Stimulated activated CD8-positive, alpha-beta memory T cell treated with anti-CD3 and anti-CD28 coated beads, Interleukin-2, amount 100 ng/mL, for 48 hours (primary cell): Measurements from ENCODE around the gene ODF2.

Experiments
- DNase-seq, 2 donors: peaks; one replicate each; pipeline ENCODE4 v3.0.0-alpha.2; 2020; ENCODE audit warnings: low read depth in 2 of 2

The ODF2 gene

GRCh38 chr9:128528445-128529160 lies 72.8 kb downstream of the ODF2 start:
- no peak for DNase-seq

- DNase-seq = no peak
These were observed 73.4 kb downstream of the ODF2 start for GRCh38 chr9:128529191-128529590.

DNA sequence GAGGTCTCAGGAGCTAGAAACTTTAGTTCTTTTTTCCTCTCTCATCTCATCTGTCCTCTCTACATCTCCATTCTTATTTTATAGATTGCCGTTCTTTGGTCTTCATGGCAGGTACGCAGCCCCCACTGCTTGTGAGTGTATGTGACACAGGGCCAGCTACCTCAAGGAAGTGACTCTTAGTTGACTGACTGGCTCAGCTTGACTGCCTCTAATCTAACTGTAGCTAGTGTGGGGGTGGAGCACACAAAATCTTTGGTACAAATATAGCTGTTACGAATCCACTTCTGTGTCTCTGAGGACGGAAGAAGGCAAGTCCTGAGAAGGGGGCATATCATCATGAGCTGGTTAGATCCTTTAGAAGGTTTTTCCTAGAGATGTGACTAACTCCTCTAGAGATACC lies 76.8 kb downstream of the ODF2 start:
- no peak for DNase-seq

GRCh38 chr9:128540634-128541360 lies 85.0 kb downstream of the ODF2 start:
- DNase-seq = no peak

GRCh38 chr9:128546504-128546903 lies 90.7 kb downstream of the ODF2 start:
- no peak for DNase-seq

DNA sequence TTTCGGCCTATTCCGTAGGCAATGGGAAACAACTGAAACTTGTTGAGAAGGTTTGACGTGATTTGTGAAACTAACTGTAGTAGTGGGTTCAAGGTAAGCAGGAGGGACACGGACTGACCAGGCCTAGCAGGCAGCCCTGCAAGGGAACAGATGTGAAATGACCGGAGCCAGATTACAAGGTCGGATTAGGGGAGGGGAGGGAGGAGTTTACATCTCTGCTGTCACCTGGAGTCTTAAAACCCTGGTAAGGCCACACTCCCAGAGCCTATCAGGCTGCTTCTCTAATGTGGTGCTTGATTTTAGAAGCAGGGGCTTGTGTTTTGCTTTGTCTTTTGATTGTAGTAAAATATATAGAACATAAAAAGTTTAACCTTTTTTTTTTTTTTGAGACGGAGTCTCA lies 93.1 kb downstream of the ODF2 start:
- no peak for DNase-seq

DNA sequence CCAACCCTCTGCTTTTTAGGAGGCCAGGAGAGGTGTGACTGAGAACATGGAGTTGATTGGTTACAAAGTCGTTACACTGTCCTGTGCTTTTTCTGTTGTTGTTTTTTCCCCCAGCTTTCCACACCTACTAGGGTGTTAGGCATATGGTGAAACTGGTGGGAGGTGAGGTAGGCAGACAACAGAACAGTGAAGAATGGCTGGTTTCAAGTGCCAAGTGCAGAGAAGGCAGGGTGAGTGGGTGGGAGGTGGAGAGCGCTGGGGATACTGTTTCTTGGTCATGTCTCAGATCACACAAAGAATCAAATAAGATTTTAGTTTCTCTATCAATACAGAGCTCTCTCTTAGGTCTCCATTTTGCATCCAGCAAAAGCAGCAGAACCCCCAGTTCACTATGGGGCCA lies 94.4 kb downstream of the ODF2 start:
- DNase-seq = peak in 1 of 2 donors; percentile 18
